ENCODE measurements around the gene MYBPC3.

The MYBPC3 gene

GRCh38 chr11:47352556-47352955 lies at the start of gene MYBPC3:
Gene MYBPC3, minus strand, starts transcription at chr11:47352702. Its CDS starts 55 bp downstream, at chr11:47352647.
- DNase-seq (ENCODE audit: low read depth) = no peak

- no peak for DNase-seq (ENCODE audit: low read depth)
These were observed 48.3 kb upstream of the MYBPC3 start for GRCh38 chr11:47400768-47401279.

- no peak for DNase-seq (ENCODE audit: low read depth)
These were observed 47.6 kb upstream of the MYBPC3 start for GRCh38 chr11:47399860-47400767.

DNA sequence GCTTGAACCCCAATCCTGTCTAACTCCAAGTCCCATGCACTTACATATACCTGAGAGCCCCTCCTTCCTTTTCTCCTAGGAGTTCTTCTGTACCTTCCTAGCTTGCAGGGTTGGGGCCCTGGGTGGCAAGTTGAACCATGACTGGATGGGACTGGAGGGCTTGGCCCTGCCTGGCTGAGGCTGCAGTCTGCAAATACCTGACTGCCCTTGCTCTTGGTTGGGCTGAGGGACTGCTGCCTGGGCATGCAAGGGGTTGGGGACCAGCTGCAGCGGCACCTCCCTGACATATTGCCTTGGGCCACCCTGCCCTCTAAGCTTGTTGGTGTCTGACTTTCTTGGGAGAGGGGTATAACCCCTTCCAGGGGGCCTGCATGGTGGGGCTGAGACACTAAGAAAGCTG lies 46.0 kb upstream of the MYBPC3 start:
- DNase-seq (ENCODE audit: low read depth) = no peak

GRCh38 chr11:47398011-47398410 lies 45.5 kb upstream of the MYBPC3 start:
- DNase-seq (ENCODE audit: low read depth) = no peak

DNA sequence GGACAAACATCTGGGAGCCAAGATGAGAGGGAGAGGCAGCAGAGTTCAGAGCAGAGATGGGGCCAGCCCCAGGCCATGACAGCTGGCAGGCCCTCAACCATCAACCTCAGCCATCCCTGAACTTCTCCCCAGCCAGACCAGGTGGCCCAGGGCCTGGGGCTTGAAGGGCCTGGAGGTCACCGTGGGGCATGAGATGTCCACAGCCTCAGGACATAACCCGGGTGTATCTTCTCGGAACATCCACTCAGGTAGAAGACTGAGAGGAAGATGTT lies 43.5 kb upstream of the MYBPC3 start:
- no peak for DNase-seq (ENCODE audit: low read depth)

- DNase-seq (ENCODE audit: low read depth) = no peak
These were observed 42.9 kb upstream of the MYBPC3 start for GRCh38 chr11:47395223-47396048.

GRCh38 chr11:47394322-47395222 lies 42.1 kb upstream of the MYBPC3 start:
- no peak for DNase-seq (ENCODE audit: low read depth)

- no peak for DNase-seq (ENCODE audit: low read depth)
These were observed 41.5 kb upstream of the MYBPC3 start for GRCh38 chr11:47394050-47394321.

GRCh38 chr11:47393163-47394049 lies 40.9 kb upstream of the MYBPC3 start:
- DNase-seq (ENCODE audit: low read depth) = no peak

- no peak for DNase-seq (ENCODE audit: low read depth)
These were observed 40.2 kb upstream of the MYBPC3 start for GRCh38 chr11:47392546-47393162.

GRCh38 chr11:47391711-47392432 lies 39.4 kb upstream of the MYBPC3 start:
- DNase-seq (ENCODE audit: low read depth) = no peak

DNA sequence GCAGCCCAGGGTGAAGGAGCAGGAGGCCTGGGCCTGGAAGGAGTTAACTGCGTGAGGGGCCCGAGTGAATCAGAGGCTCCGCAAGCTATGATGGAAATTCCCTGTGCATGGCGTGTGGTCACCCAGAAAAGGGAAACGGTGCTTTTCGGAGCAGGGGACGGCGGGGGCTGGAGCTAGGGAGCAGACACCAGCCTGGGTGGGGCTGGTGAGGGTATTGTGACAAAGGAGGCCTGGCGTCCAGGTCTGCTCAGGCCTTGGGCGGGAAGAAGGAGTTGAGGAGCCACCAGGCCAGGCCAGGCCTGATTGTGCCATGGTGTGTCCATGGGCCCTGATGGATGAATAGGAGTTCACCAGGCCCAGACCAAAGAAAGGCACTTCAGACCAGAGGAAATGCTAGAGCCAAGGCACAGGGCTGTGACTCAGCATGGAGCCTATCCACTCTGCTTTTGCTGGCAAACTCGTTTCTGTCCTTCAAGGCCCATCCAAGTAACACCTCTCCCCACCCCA lies 38.6 kb upstream of the MYBPC3 start:
- DNase-seq (ENCODE audit: low read depth) = no peak

- no peak for DNase-seq (ENCODE audit: low read depth)
These were observed 37.9 kb upstream of the MYBPC3 start for GRCh38 chr11:47390422-47390760.

DNA sequence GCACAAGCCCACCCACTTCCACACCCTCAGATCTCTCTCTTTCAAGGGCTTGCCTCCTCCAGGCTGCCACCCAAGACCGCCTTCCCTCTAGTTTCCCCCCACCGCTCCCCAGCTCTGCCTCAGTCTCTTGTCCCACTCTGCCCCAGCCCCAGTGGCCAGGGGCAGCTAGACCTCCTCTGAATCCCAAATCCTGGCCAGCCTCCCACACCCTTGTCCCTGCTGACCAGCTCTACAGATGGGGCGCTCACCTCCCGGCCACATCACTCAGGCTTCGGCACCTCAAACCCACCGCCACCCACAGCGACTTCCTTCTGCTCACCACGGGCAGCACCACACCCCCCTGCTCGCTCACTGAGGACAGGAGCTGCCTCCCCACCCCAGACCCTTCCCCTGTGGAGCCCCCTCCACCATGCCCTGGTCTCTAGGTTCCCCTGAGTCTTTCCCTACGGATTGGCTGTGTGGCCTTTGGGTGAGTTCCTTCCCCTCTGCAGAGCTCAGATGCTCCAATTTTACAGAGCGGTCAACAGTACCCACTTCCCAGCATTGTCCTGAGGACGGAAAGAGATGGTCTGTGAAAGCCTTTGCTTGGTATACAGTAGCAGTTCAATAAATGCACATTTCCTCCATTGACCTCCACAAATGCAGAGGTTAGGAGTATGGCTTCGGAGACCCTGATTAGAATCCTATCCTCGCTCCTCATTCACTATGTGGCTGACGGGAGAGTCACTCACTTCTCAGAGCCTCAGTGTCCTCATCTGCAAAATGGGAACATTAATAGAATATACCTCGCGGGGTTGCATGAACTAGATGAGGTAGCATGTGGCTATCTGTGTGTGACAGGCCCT lies 37.3 kb upstream of the MYBPC3 start:
- DNase-seq (ENCODE audit: low read depth) = no peak

GRCh38 chr11:47388697-47389576 lies 36.4 kb upstream of the MYBPC3 start:
- DNase-seq (ENCODE audit: low read depth) = no peak

GRCh38 chr11:47387944-47388696 lies 35.6 kb upstream of the MYBPC3 start:
- no peak for DNase-seq (ENCODE audit: low read depth)
